Measurements from ENCODE around the gene ANKRD11.
"Not testable (repeated sequence)": the region's sequence is repeated elsewhere in the genome, so short reads cannot be mapped to it uniquely, and the experiment has no call there.

Gene ANKRD11

GRCh38 chr16:89257281-89257731 is 233.1 kb downstream of the ANKRD11 start:
- FAIRE-seq = no peak

GRCh38 chr16:89256651-89257254 is 233.6 kb downstream of the ANKRD11 start:
- FAIRE-seq = no peak

GRCh38 chr16:89253548-89254287 is 236.6 kb downstream of the ANKRD11 start:
- FAIRE-seq = no peak

- FAIRE-seq = no peak
Measured at GRCh38 chr16:89248196-89248982, 242.0 kb downstream of the ANKRD11 start.

DNA sequence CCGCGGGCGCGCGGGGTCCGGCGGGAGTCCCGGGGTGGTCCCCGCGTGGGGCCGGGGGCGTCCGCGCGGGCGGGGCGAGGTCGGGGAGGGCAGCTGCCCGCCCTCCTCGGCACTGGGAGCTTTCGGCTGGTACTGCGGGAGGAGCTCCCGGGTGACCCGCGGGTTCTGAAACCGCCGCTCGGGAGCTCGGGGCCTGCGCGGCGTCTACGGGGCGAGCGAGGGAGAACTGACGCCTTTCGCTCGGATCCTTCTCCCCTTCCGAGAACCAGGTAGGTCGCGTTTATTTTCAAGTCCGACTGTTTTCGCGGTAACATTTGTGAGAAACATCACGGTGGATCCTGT is 242.7 kb downstream of the ANKRD11 start:
- FAIRE-seq = not testable (repeated sequence)

- FAIRE-seq = no peak
Measured at GRCh38 chr16:89246903-89247733, 243.2 kb downstream of the ANKRD11 start.

- no peak for FAIRE-seq
Measured at GRCh38 chr16:89246383-89246902, 243.9 kb downstream of the ANKRD11 start.

DNA sequence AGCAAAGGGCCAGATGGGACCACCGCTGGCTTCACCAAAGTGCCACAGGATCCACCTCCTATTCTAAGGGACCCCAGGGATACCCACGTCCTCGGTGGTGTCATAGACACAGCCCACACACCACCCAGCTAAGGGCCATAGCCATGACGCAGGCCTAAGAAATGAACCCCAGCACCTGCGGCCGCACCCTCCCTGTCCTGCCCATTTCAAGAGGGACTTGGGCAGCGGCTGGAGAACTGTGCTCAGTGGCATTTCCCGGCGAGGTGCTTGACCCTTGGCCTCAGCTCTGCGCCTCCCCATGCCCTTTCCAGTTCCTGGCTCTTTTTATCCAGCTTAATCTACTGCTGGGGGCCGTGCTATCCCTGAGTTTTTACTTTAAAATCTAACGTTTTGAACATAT is 245.6 kb downstream of the ANKRD11 start:
- no peak for FAIRE-seq

GRCh38 chr16:89244264-89244663 is 246.1 kb downstream of the ANKRD11 start:
- FAIRE-seq = not testable (repeated sequence)

GRCh38 chr16:89243664-89244063 is 246.7 kb downstream of the ANKRD11 start:
- FAIRE-seq = no peak

GRCh38 chr16:89242795-89243200 is 247.6 kb downstream of the ANKRD11 start:
- FAIRE-seq = no peak

DNA sequence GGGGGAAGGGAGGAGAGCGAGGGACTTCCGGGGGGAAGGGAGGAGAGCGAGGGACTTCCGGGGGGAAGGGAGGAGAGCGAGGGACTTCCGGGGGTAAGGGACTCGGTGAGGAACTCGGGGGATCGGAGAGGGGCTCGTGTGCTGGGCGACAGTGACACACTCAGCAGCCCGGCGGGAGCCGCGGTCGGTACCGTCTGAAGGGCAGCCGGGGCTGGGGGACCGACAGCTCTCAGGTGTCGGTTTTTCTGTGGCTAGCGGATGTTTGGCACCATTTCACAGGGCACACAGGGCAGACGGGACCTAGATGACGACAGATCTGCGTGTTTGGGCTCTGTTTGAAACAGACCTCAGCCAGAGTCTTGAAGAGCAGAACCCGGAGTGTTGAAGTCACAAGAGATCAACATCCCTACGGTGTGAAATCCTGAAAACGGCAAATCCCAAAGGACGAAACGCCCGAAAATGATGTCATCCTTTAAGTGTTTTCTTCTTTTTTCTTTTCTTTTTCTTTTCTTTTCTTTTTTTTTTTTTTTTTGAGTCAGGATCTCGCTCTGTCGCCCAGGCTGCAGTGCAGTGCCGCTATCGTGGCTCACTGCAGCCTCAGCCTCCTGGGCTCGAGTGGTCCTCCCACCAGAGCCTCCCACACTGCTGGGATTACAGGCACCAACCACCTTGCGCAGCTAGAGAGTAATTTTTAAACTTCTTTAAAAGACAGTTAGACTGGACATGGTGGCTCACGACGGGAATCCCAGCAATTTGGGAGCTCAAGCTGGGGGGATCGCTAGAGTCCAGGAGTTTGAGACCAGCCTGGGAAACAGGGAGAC is 249.0 kb downstream of the ANKRD11 start:
- no peak for FAIRE-seq

- no peak for FAIRE-seq
Measured at GRCh38 chr16:89237733-89238132, 252.6 kb downstream of the ANKRD11 start.

GRCh38 chr16:89233678-89234490 is 256.5 kb downstream of the ANKRD11 start:
- FAIRE-seq = no peak

- no peak for FAIRE-seq
Measured at GRCh38 chr16:89232107-89232506, 258.3 kb downstream of the ANKRD11 start.

DNA sequence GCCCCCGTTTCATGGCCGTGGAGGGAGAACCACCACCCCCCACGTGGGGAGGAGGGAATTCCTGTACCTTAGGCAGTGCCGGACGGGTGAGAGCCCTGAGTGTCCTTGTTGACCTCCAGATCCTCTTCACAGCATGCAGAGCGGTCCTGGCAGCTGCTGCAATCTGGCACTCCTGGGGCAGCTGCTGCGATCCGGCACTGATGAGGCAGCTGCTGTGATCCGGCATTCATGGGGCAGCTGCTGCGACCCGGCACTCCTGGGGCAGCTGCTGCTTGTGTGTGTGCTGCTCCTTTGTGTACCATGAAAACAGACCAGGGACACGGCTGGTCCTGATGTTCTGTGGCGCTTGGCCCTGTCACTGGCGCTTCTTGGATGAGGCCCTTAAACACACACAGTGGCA is 260.1 kb downstream of the ANKRD11 start:
- FAIRE-seq = no peak

- FAIRE-seq = no peak
Measured at GRCh38 chr16:89224665-89225064, 265.7 kb downstream of the ANKRD11 start.

DNA sequence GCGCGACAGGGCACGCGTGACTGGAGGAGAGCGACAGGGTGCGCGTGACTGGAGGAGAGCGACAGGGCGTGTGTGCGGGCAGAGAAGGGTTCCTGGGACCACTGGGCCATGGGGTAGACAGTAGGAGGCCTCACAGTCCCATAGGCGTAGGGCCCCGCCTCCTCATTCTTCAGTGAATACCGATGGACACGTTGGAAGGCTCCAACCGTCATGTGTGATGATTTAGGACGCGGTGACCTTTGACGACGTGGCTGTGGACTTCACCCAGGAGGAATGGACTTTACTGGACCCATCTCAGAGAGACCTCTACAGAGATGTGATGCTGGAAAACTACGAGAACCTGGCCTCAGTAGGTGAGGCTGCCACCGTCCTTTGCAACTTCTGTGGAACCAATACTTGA is 267.4 kb downstream of the ANKRD11 start:
- FAIRE-seq = no peak

- no peak for FAIRE-seq
Measured at GRCh38 chr16:89221604-89222003, 268.8 kb downstream of the ANKRD11 start.

DNA sequence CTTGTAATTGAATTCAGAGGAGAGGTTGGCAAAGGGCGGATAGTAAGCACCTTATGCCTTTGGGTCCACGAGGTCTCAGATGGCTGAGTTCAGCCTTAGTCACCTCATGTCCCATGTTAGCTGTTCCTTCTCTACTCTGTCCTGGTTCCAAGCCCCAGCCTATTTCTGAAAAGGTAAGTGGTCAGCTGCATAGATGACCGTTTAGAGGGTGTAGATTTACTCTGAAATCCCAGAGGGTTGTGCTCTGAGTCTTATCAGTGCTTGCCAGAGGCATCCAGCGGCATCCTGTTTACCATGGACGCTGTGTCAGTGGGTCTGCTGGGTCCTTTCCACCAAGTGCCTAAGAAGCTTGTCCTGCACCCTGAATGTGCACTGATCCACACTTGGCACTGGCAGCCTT is 271.0 kb downstream of the ANKRD11 start:
- no peak for FAIRE-seq

Data from endometrium (tissue), 2 donors.